Fibroblast of lung (primary cell): ENCODE measurements around the gene ACACB. TPM values are rescaled to one million over a fixed set of nuclear protein-coding genes. Genes with fewer than 3 reads are reported as not detected.

Source experiments
- DNase-seq, 2 donors: peaks; one replicate each; pipeline versions ENCODE4 v3.0.0 to v3.0.0-alpha.2; 2010; ENCODE audit warnings: low read depth in 2 of 2
- H2AFZ ChIP-seq: 2 replicates; pipeline ENCODE4 v1.5.1; 2012; ENCODE audit warnings: low read length, control low read depth, inconsistent platforms
- H3K27ac ChIP-seq: 2 replicates; pipeline ENCODE4 v1.5.1; 2011; ENCODE audit warnings: low read length, control low read depth; ENCODE audit not compliant: insufficient read depth
- H3K27me3 ChIP-seq: 2 replicates; pipeline ENCODE4 v1.5.1; 2011; ENCODE audit warnings: mild to moderate bottlenecking, low read length; ENCODE audit not compliant: control insufficient read depth, insufficient read depth
- H3K36me3 ChIP-seq: 2 replicates; pipeline ENCODE4 v1.5.1; 2011; ENCODE audit warnings: low read length; ENCODE audit not compliant: control insufficient read depth, insufficient read depth
- H3K4me1 ChIP-seq: 2 replicates; pipeline ENCODE4 v1.5.1; 2011; ENCODE audit warnings: low read length; ENCODE audit not compliant: control insufficient read depth, insufficient read depth; ENCODE audit errors: extremely low read depth
- H3K4me2 ChIP-seq: 2 replicates; pipeline ENCODE4 v1.5.1; 2011; ENCODE audit warnings: low read length, control low read depth; ENCODE audit not compliant: insufficient read depth; ENCODE audit errors: extremely low read depth
- H3K4me3 ChIP-seq, 4 experiments: fragments of 200-600 bp in 1 of 4; sonication (generic) in 1 of 4; replicated peaks in 1 of 4; 2 replicates each; pipeline ENCODE4 v1.5.1; 2011 to 2016; ENCODE audit warnings: low read length in 4 of 4, low read depth in 3 of 4, mild to moderate bottlenecking in 3 of 4, control low read depth in 2 of 4, inconsistent platforms in 1 of 4, mixed read lengths in 1 of 4; ENCODE audit not compliant: insufficient read depth in 1 of 4; ENCODE audit errors: control extremely low read depth in 1 of 4
- H3K79me2 ChIP-seq: 2 replicates; pipeline ENCODE4 v1.5.1; 2012; ENCODE audit warnings: mild to moderate bottlenecking, low read length, inconsistent platforms; ENCODE audit not compliant: control insufficient read depth, insufficient read depth
- H3K9ac ChIP-seq: 2 replicates; pipeline ENCODE4 v1.5.1; 2011; ENCODE audit warnings: mild to moderate bottlenecking, low read length, control low read depth; ENCODE audit not compliant: insufficient read depth
- H3K9me3 ChIP-seq: 2 replicates; pipeline ENCODE4 v1.5.1; 2012; ENCODE audit warnings: low read depth, low read length; ENCODE audit not compliant: control insufficient read depth, insufficient read depth
- H4K20me1 ChIP-seq: 2 replicates; pipeline ENCODE4 v1.5.1; 2011; ENCODE audit warnings: low read length; ENCODE audit not compliant: control insufficient read depth, insufficient read depth; ENCODE audit errors: extremely low read depth
- CTCF ChIP-seq, 2 donors: IDR thresholded peaks in 1 of 2; conservative IDR thresholded peaks in 1 of 2; 1 replicate in 1 of 2; 2 replicates in 1 of 2; pipeline ENCODE4 v1.5.1; 2011 to 2012; ENCODE audit warnings: low read length in 2 of 2, control low read depth in 1 of 2, inconsistent platforms in 1 of 2, low read depth in 1 of 2, mild to moderate bottlenecking in 1 of 2
- EZH2 ChIP-seq: IDR thresholded peaks from 2 replicates; pipeline ENCODE4 v1.5.1; 2012; ENCODE audit warnings: low read length, control low read depth, mild to moderate bottlenecking; ENCODE audit errors: missing control alignments
- polyA plus RNA-seq, 2 donors: library from polyadenylated mRNA; depleted of rRNA in 1 of 2; stranded (reverse) in 1 of 2; unstranded in 1 of 2; fragments of >200 nt; gene quantifications; 2 replicates each; pipeline ENCODE4 v1.2.1, GENCODE V29; 2011 to 2012; ENCODE audit warnings: missing spikeins in 1 of 2
- total RNA-seq: library from RNA; depleted of rRNA; stranded (reverse); fragments of >200 nt; gene quantifications from 2 replicates; pipeline ENCODE4 v1.2.1, GENCODE V29; 2014

The ACACB gene
- total and polyA plus RNA-seq, 2 donors (not counting 1 experiment from before 2014, with no cell fraction given): 1.5 to 9.1 TPM

DNA sequence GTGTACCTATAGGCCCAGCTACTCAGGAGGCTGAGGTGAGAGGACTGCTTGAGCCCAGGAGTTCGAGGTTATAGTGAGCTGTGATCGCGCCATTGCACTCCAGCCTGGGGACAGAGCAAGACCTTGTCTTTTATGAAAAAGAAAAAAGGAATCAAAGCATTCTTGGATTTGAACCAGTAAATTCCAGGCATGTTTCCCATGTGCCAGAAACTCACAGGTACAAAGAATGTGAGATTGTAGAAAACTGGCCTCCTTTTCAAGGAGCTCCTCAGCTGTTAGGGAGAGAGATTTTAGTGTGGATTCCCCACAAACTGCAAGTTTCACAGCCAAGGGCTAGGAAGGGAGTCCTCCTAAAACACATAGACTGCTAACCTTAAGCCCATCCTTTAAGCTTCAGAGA, 97.7 kb downstream of the ACACB start:
- no peaks in the 10 kb centered on the region for H3K79me2 ChIP-seq
- peak in 1 of 2 donors; percentile 21 for DNase-seq
- H2AFZ ChIP-seq: no peak overlapping the region
- no peaks in the 10 kb centered on the region for H3K27me3 ChIP-seq
- H3K36me3 ChIP-seq: no peaks in the 10 kb centered on the region
- no peaks in the 10 kb centered on the region for H3K9me3 ChIP-seq
- no peaks in the 10 kb centered on the region for H4K20me1 ChIP-seq
- TF ChIP-seq CTCF (conservative IDR thresholded peaks at IDR 0.05 in 1 of 2, IDR thresholded peaks at IDR 0.05 in 1 of 2; ENCODE audit: low read depth in 1 of 2, low read length in 2 of 2): no peak
- no peak for TF ChIP-seq EZH2
- no peaks in the 10 kb centered on the region for H3K4me1 ChIP-seq
- no peak overlapping the region for H3K27ac ChIP-seq
- no peak overlapping the region for H3K4me3 ChIP-seq
- no peak overlapping the region for H3K9ac ChIP-seq
- H3K4me2 ChIP-seq: no peak overlapping the region

- Histone ChIP-seq H3K9ac (no peak overlapping the region), H3K4me3 (no peak overlapping the region), H3K79me2 (no peaks in the 10 kb centered on the region), H3K27me3 (no peaks in the 10 kb centered on the region), H4K20me1 (no peaks in the 10 kb centered on the region), H2AFZ (no peak overlapping the region), H3K9me3 (no peaks in the 10 kb centered on the region), H3K4me2 (no peak overlapping the region), H3K4me1 (no peaks in the 10 kb centered on the region), H3K36me3 (no peaks in the 10 kb centered on the region), H3K27ac (no peak overlapping the region)
- DNase-seq: no peak
- TF ChIP-seq CTCF (conservative IDR thresholded peaks at IDR 0.05 in 1 of 2, IDR thresholded peaks at IDR 0.05 in 1 of 2; ENCODE audit: low read depth in 1 of 2, low read length in 2 of 2): no peak
- no peak for TF ChIP-seq EZH2
These were observed 102.6 kb downstream of the ACACB start for GRCh38 chr12:109218996-109219395.

DNA sequence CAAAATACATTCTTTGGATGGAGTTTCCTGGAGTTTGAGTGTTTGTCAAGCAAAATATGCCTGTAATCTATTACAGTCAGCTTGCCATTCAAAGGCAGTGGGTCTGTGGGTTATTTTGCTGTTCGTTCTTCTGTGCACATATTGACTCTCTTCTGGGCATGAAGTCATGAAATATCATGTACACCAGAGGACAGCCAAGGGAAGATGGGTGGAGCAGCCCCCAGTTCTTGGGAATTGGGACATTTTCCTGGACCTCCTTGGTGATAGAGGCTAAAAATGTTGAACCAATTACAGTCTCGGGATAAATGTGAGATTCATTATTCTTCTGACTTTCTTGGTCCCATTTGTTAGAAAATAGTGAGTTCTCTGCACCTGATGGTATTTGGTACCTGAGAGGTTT, 103.6 kb downstream of the ACACB start:
- no peaks in the 10 kb centered on the region for H3K4me1 ChIP-seq
- DNase-seq: no peak

More for the DNA sequence above, 103.6 kb downstream of the ACACB start:
- TF ChIP-seq CTCF (conservative IDR thresholded peaks at IDR 0.05 in 1 of 2, IDR thresholded peaks at IDR 0.05 in 1 of 2; ENCODE audit: low read depth in 1 of 2, low read length in 2 of 2): no peak
- no peak for TF ChIP-seq EZH2
- H3K9me3 ChIP-seq: no peaks in the 10 kb centered on the region
- no peak overlapping the region for H2AFZ ChIP-seq
- no peak overlapping the region for H3K27ac ChIP-seq
- no peaks in the 10 kb centered on the region for H3K79me2 ChIP-seq
- no peak overlapping the region for H3K9ac ChIP-seq
- no peaks in the 10 kb centered on the region for H3K27me3 ChIP-seq
- no peak overlapping the region for H3K4me3 ChIP-seq
- H3K36me3 ChIP-seq: no peaks in the 10 kb centered on the region
- no peaks in the 10 kb centered on the region for H4K20me1 ChIP-seq
- H3K4me2 ChIP-seq: no peak overlapping the region
